Measurements from ENCODE around the gene CLCA2.

GRCh38 chr1:86500714-86501113 lies 76.7 kb downstream of the CLCA2 start:
- TF ChIP-seq CTCF (IDR thresholded peaks at IDR 0.05; ENCODE audit: low read depth, low read length) (no peak), EZH2phosphoT487 (IDR thresholded peaks at IDR 0.05; ENCODE audit: low read depth) (no peak)
